ENCODE data around the gene TCN1. TPM values are rescaled to one million over a fixed set of nuclear protein-coding genes. Genes with fewer than 3 reads are reported as not detected.
"Not testable (repeated sequence)": the region's sequence is repeated elsewhere in the genome, so short reads cannot be mapped to it uniquely, and the experiment has no call there.

The TCN1 gene, protein sequence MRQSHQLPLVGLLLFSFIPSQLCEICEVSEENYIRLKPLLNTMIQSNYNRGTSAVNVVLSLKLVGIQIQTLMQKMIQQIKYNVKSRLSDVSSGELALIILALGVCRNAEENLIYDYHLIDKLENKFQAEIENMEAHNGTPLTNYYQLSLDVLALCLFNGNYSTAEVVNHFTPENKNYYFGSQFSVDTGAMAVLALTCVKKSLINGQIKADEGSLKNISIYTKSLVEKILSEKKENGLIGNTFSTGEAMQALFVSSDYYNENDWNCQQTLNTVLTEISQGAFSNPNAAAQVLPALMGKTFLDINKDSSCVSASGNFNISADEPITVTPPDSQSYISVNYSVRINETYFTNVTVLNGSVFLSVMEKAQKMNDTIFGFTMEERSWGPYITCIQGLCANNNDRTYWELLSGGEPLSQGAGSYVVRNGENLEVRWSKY
- not detected for total RNA-seq

DNA sequence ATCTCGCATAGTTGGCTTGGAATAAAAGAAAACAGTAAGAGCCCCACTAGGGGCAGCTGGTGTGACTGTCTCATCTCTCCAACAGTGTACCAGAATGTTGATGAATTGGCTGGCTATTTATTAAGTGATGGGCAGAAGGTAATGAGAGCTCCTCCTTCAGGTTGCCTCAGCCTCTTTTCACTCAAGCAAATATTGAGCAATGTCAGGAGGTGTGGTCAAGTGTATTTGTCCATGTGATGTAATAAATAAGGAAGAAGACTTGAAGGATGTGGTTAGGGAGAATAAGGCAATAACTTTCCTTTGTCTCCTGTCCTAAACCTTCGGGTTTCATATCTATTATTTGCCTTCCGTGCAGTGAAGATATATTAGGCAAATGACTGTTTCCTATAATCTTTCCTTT, at the start of gene TCN1:
Gene TCN1, minus strand, starts transcription at position 91 of the 400 bp plus-strand sequence. Its CDS starts 17 bp downstream, at position 74.
- no peak for FAIRE-seq
- no peak for DNase-seq (ENCODE audit: low spot score in 2 of 2)

DNA sequence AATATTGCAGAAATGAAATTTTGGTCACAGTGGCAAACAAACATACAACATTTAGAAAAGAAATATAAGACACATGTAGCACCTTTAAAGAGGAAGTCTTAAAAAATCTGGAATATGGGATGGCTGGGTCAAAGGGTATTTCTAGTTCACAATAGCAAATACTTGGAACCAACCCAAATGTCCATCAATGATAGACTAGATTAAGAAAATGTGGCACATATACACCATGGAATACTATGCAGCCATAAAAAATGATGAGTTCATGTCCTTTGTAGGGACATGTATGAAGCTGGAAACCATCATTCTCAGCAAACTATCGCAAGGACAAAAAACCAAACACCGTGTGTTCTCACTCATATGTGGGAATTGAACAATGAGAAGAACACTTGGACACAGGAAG, 37.3 kb upstream of the TCN1 start:
- FAIRE-seq; DNase-seq (ENCODE audit: low spot score in 2 of 2): not testable (repeated sequence)

DNA sequence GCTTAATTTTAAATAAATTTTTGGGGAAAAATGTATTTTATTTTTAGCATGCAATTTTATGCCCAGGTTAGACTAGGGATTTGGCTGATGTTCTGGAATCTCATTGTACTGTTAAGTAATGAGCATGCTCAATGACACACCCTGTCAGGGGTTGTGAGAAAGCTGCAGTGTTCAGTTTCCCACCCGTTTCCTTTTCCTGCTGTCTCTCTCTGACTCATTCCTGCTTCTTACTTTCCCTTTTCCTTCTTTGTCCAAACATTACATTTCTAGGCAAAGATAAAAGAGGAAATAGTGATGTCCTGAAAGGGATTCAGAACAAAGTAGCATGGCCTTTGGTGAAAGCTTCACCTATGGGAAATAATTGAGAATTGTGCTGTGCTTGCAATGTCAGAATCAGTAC, 35.0 kb upstream of the TCN1 start:
- DNase-seq (ENCODE audit: low spot score in 2 of 2) (no peak), FAIRE-seq (no peak)

DNA sequence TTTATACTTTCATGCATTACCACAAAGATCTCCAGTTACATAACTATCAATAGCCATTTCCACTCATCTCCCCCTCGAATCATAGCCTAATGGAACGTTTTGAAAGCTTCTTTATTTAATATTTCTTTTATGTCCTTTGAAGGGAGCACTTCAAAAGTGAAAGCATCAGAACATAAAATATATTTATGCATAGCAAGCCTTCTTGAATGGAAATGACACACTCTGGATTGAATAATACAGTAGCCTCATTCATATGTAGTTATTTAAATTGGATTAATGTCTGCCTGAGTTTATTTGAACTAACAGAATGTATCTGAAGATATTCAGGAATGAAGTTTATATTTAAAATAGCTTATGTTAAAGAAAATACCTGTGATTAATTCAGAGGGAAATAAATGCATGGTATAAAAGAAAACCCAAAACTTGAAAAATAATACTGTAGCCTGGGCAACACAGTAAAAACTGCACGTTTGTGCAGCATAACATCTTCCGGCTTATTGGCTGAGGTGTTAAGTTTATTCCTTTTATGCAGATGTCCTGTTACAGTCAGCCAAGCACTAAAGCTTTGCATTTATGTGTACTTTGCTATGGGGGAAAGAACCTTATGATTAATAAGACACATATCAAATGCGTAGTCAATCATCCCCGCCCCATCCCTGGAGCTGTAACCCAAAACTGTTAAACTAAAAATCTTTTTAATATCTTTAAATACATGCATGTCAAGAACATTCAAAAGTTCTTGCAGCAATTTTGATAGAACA, 34.3 kb upstream of the TCN1 start:
- FAIRE-seq: no peak

DNA sequence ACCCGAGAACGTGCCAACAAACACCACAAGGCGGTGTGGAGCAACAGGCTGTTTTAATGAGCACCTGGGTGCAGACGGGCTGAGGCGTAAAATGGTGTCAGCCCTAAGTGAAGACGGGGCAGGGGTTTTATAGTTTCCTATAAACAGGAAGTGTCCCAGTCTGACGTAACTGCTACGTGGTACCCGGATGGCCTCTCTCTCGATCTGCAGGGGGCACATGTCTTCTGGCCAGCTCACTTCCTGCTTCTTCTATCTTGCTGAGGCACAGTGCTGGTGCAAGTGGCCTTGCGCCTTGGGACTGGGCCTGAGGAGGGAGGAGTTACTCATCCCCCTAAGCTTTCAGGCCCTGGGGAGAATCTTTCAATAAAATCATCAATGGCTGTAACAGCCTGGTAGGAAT, 33.2 kb upstream of the TCN1 start:
- FAIRE-seq (no peak), DNase-seq (ENCODE audit: low spot score in 2 of 2) (no peak)

More for the DNA sequence above, 34.3 kb upstream of the TCN1 start:
- no peak for DNase-seq (ENCODE audit: low spot score in 2 of 2)

DNA sequence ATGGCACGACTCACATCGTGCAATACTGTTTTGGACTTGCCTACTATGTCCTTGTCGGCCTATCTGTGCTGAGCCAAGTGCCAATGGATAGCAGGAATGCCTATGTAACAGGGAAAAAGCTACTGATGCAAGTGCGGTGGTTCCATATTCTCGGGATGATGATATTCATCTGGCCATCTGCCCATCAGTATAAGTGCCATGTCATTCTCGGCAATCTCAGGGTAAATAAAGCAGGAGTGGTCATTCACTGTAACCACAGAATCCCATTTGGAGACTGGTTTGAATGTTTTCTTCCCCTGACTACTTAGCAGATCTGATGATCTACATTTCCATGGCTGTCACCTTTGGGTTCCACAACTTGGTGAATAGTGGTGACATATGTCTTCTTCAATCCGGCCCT, 32.4 kb upstream of the TCN1 start:
- no peak for DNase-seq (ENCODE audit: low spot score in 2 of 2)
- no peak for FAIRE-seq

DNA sequence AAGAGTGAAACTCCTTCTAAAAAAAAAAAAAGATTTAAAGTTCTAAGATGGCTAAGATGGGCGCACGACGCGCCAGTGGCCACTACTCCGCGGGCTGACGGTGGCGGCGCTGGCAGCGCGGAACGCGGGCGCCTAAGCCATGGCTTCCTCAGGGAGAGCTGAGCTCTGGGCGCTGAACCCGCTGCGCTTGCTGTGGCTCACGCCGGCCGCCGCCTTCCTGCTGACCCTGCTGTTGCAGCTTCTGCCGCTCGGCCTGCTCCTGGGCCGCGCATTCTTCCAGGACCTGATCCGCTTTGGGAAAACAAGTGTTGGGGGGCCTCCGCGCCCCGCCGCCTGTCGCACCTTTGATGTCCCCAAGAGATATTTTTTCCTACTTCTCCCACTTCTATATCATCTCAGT, 31.8 kb upstream of the TCN1 start:
- DNase-seq (ENCODE audit: low spot score in 2 of 2) (no peak), FAIRE-seq (no peak)

DNA sequence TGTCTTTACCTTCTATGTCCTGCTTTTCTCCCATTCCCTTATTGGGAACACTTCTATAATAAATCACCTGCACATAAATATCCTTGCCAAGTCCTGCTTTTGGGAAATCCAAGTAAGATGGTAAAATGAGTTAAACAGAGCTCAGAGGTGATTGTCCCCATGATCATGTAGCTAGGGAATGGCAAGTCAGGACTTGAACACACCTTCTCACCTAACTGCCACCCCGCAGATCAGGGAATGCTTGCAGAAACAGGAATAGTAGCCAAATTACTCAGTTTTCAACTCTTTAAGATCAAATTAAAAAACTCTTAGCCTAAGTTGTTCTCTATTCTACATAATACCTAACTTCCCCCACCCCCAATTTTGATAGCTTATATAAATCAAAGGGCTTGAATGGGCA, 28.3 kb upstream of the TCN1 start:
- no peak for FAIRE-seq
- DNase-seq (ENCODE audit: low spot score in 2 of 2): no peak

DNA sequence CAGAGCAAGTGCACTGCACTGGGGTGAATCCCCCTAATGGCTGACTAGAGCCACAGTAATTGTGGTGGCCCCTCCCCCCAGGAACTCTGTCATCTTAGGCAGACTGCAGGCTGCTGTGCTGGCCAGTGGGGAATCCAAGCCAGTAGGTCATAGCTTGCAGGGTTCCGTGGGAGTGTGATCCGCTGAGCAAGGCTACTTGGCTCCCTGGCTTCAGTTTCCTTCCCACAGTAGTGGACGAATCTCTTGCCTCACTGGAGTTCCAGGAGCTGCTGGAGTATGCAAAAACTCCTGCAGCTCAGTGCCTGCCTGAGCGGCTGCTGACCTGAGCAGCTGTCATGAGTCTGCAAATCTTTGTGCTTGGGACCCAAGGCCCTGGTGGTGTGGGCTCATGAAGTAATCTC, 25.5 kb upstream of the TCN1 start:
- DNase-seq (ENCODE audit: low spot score in 2 of 2): no peak
- no peak for FAIRE-seq

DNA sequence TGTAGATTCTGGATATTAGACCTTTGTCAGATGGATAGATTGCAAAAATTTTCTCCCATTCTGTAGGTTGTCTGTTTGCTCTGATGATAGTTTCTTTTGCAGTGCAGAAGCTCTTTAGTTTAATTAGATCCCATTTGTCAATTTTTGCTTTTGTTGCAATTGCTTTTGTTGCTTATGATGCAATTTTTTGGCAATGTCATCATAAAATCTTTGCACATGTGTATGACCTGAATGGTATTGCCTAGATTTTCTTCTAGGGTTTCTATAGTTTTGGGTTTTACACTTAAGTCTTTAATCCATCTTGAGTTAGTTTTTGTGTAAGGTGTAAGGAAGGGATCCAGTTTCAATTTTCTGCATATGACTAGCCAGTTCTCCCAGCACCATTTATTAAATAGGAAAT, 20.9 kb upstream of the TCN1 start:
- not testable (repeated sequence) for FAIRE-seq; DNase-seq (ENCODE audit: low spot score in 2 of 2)

DNA sequence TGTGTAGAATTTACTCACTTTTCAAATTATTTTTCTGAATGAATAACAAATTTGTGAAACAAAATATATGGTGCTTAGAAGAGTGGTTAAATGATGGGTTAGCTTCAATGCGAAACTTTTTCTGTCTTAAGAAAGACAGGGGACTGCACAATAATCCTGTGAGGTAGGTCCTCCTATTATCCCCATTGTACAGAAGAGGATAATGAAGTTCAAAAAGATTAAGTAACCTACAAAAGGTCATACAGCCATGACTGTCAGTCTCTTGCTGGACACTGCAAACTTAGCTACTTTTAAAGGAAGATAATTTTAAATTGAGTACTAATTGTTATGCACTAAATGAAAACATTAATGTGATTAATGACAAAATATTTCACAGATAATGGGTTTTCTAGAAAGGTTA, 17.3 kb upstream of the TCN1 start:
- DNase-seq (ENCODE audit: low spot score in 2 of 2) (no peak), FAIRE-seq (no peak)

DNA sequence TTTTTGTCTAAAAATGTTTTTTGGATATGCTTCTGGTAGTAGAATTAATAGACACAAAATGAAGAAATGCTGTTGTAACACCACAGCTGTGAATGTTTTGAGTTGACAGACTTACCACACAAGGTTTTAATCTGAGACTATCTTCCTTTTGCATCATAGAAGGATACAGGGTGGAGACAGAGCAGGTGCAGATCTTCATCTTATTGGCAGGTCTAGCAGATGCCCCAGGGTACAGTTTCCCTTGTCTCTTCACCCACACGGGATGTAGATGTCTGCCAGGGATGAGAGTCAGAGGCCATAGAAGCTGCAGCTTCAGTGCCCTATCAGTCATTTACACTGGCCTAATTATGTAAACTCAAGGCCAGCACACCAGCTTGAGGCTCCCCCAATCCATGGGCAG, 13.3 kb upstream of the TCN1 start:
- no peak for FAIRE-seq

DNA sequence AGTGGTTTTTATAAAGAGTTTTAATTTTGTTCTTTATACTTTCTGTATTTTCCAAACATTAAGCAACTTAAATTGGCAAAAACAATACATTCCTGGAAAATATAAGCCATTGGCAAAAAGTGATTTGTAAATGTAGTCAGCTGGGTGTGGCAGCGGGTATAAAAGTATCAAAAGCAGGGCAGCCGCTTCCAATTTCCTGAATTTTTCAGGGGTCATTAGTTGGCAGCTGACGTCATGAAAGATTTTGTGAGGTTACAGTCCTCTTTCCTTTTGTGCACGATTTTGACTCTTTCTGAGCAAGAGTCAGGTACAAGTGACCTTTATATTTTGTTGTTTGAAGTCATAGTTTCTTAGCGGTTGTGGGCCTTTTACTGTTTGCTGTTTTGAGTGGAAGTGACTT, 12.3 kb upstream of the TCN1 start, which contains the start of gene OOSP3:
Gene OOSP3, plus strand, starts transcription at position 208 of the 400 bp plus-strand sequence. Its CDS starts 27 bp downstream, at position 235.
- FAIRE-seq (no peak), DNase-seq (ENCODE audit: low spot score in 2 of 2) (no peak)

More for the DNA sequence above, 13.3 kb upstream of the TCN1 start:
- no peak for DNase-seq (ENCODE audit: low spot score in 2 of 2)

DNA sequence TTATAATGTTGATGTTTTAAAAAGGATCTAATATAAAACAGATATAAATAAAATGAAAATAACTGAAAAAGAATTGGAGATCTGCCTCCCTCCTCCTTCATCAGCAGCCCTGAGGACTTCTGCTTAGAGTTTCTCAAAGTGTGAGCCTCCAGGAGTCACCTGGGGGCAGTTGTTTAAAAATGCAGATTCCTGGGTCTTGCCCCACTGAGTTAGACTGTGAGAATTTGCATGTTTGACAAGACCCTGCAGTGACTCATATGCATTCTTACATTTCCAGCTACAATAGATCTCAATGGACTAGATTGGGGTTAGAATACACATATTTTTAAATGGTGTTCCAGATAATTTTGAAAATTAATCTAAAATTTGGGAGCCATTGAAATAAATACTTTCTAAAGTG, 11.5 kb upstream of the TCN1 start:
- no peak for FAIRE-seq
- no peak for DNase-seq (ENCODE audit: low spot score in 2 of 2)

DNA sequence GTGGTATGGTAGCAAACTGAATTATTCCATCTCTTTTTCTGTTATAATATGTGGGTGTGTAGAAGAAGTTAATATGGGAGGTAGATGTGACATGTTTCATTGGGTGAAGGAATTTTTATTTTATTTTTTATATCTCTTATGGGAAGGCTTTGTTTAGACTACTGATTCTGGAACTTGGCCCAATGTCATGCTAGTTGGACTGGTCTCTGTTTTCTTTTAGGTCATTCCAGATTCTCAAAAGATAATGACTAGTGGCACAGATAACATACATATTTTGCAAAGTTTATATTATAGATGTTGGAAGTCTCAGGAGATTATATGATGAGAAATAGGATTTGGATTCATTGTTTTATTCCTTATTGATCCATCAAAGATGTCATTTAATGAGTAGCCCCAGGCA, 11.0 kb upstream of the TCN1 start:
- no peak for DNase-seq (ENCODE audit: low spot score in 2 of 2)
- FAIRE-seq: no peak

DNA sequence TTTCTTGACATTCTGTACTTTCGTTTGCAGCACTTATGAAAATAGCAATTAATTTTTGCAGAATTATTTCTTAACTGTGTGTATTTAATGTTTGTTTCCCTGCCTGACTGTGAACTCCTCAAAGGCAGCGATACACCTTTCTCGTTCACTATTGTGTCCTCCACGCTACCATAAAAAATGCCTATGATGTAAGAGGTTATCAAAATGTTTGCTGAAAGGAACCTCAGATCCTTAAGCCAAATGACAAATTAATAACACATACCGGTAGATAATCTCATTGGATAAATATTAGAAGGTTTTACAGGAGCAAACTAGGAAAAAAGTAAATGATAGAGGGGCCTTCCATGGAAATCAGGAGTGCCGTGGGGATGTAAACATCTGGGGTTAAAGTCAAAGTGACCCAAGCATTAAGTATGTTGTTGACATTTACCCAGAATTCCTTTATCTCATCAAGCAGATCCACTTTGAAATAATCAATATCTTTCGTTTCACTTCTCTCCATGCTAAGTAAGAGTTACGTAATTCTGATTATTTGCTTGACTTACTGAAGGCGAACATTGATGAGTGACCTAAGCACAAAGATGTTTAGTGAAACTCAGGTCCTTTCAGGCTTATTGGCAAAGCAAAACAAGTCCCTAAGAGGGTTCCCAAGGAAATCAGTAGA, 9.7 kb upstream of the TCN1 start:
- FAIRE-seq (no peak), DNase-seq (ENCODE audit: low spot score in 2 of 2) (no peak)

DNA sequence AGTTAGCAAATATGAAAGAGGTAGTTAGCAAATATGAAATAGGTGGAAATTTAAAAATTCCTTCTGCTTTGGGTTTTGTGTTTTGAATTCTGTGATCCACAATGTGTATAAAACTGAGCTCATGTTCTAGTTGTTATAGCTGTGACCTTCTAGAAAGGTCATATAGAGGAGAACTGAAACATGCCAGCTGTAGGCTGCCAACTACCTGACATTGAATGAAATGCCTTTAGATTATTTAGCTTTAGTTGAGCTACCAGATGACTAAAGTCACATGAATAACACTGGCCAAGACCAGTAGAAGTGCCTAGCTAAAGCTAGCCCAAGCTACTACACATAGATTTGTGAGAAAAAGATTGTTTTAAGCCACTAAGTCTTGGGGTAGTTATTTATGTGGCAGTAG, 5.8 kb upstream of the TCN1 start:
- FAIRE-seq (no peak), DNase-seq (ENCODE audit: low spot score in 2 of 2) (no peak)

DNA sequence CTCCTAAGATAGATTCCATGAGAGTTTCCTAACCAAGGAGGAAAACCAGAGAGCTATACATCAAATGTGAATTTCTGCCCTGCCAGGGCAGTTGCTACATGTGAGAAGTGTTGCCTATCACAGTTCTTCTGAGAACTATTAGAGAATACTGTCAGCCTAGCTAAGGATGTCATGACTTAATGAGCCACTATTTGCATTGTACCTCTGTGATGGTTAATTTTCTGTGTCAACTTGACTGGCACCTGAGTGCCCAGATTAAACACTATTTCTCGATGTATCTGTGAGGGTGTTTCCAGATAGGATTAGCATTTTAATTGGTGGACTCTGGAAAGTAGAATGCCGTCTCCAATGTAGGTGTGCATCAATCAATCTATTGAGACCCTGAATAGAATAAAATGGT, 1.7 kb upstream of the TCN1 start:
- no peak for DNase-seq (ENCODE audit: low spot score in 2 of 2)
- no peak for FAIRE-seq

DNA sequence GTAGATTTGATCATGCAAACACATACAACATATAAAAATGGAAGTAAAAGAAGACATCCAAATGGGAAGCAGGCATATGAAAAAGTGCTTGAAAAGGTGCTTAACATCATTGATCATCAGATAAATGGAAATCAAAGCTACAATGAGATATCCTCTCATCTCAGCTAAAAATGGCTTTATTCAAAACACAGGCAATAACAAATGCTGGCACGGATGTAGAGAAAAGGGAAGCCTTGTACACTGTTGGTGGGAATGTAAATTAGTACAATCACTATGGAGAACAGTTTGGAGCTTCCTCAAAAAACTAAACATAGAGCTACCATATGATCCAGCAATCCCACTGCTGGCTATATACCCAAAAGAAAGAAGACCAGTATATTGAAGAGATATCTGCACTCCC, 549 bp upstream of the TCN1 start:
- FAIRE-seq: no peak
- DNase-seq (ENCODE audit: low spot score in 2 of 2): no peak

DNA sequence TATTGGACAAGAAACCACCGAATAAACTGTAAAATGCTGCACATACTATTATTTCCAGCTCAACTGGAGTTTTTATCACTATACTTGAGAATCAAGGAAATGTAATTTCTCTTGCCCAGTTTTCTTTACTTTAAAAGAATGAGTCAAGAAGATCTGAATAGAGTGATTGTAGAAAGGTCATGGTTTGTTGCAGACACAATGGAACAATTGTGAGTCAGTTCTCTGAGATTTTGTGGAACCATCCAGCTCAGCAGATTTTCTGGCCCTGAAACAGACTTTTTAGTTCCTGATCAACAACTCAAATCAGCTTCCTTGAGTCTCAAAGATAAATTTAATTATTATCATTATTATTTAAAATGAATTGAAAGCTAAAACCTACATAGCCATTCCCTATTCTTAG, 1.3 kb downstream of the TCN1 start:
- FAIRE-seq: no peak
- peak in 1 of 2 donors; percentile 1 for DNase-seq (ENCODE audit: low spot score in 2 of 2)

DNA sequence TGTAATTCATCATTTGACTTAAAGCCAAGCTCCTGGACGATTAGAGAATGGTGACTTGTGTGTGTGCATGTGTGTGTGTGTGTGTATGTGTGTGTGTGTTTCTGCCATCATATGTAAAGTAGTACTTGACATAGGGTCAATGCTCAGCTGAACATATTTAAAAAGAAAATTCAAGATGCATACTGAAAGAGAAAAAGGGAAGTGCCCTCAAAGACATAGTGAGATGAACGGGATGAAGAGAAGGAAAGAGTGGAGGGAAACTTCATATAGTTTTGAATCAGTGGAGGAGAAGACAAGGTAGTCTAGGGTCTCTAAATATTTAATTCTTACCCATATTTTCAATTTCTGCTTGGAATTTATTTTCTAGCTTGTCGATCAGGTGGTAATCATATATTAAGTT, 4.0 kb downstream of the TCN1 start:
- FAIRE-seq (no peak), DNase-seq (ENCODE audit: low spot score in 2 of 2) (no peak)

Data from frontal cortex (tissue), 4 donors.